Measurements from ENCODE around the gene TFCP2L1.

TFCP2L1 gene

GRCh38 chr2:121258051-121258450, 27.0 kb downstream of the TFCP2L1 start:
- H3K27ac Mint-ChIP-seq = no peak overlapping the region
- no peak overlapping the region for H3K4me3 Mint-ChIP-seq
- H3K36me3 Mint-ChIP-seq = no peaks in the 10 kb centered on the region
- H3K9me3 Mint-ChIP-seq = peaks cover 4% of the 10 kb centered on the region
- peaks cover 11% of the 10 kb centered on the region for H3K27me3 Mint-ChIP-seq
- H3K4me1 Mint-ChIP-seq = no peaks in the 10 kb centered on the region

- peaks cover 4% of the 10 kb centered on the region for H3K9me3 Mint-ChIP-seq
- H3K4me1 Mint-ChIP-seq = no peaks in the 10 kb centered on the region
- no peaks in the 10 kb centered on the region for H3K36me3 Mint-ChIP-seq
- no peak overlapping the region for H3K27ac Mint-ChIP-seq
- no peak overlapping the region for H3K4me3 Mint-ChIP-seq
- H3K27me3 Mint-ChIP-seq = peaks cover 11% of the 10 kb centered on the region
Measured at GRCh38 chr2:121257480-121257840, 27.5 kb downstream of the TFCP2L1 start.

GRCh38 chr2:121256720-121257479, 28.1 kb downstream of the TFCP2L1 start:
- no peak overlapping the region for H3K4me3 Mint-ChIP-seq

GRCh38 chr2:121255358-121255757, 29.6 kb downstream of the TFCP2L1 start:
- no peak overlapping the region for H3K4me3 Mint-ChIP-seq
- H3K4me1 Mint-ChIP-seq = no peaks in the 10 kb centered on the region
- no peaks in the 10 kb centered on the region for H3K36me3 Mint-ChIP-seq
- H3K27me3 Mint-ChIP-seq = peaks cover 11% of the 10 kb centered on the region
- no peak overlapping the region for H3K27ac Mint-ChIP-seq
- H3K9me3 Mint-ChIP-seq = peaks cover 4% of the 10 kb centered on the region

More at GRCh38 chr2:121256720-121257479, 28.1 kb downstream of the TFCP2L1 start:
- no peaks in the 10 kb centered on the region for H3K36me3 Mint-ChIP-seq
- H3K4me1 Mint-ChIP-seq = no peaks in the 10 kb centered on the region
- H3K27ac Mint-ChIP-seq = no peak overlapping the region
- peaks cover 11% of the 10 kb centered on the region for H3K27me3 Mint-ChIP-seq
- H3K9me3 Mint-ChIP-seq = peaks cover 4% of the 10 kb centered on the region

- Mint-ChIP-seq H3K4me1 (no peaks in the 10 kb centered on the region), H3K27me3 (peaks cover 11% of the 10 kb centered on the region)
Measured at GRCh38 chr2:121254748-121255147, 30.3 kb downstream of the TFCP2L1 start.

GRCh38 chr2:121253674-121254240, 31.2 kb downstream of the TFCP2L1 start:
- H3K4me1 Mint-ChIP-seq = no peaks in the 10 kb centered on the region
- peaks cover 4% of the 10 kb centered on the region for H3K9me3 Mint-ChIP-seq
- H3K27me3 Mint-ChIP-seq = peaks cover 11% of the 10 kb centered on the region
- no peak overlapping the region for H3K4me3 Mint-ChIP-seq
- H3K27ac Mint-ChIP-seq = no peak overlapping the region
- no peaks in the 10 kb centered on the region for H3K36me3 Mint-ChIP-seq

More at GRCh38 chr2:121254748-121255147, 30.3 kb downstream of the TFCP2L1 start:
- peaks cover 4% of the 10 kb centered on the region for H3K9me3 Mint-ChIP-seq
- no peak overlapping the region for H3K4me3 Mint-ChIP-seq
- no peaks in the 10 kb centered on the region for H3K36me3 Mint-ChIP-seq
- no peak overlapping the region for H3K27ac Mint-ChIP-seq

GRCh38 chr2:121253021-121253673, 31.9 kb downstream of the TFCP2L1 start:
- Mint-ChIP-seq H3K27ac (no peak overlapping the region), H3K4me3 (no peak overlapping the region), H3K27me3 (peaks cover 11% of the 10 kb centered on the region), H3K4me1 (no peaks in the 10 kb centered on the region), H3K36me3 (no peaks in the 10 kb centered on the region), H3K9me3 (peaks cover 4% of the 10 kb centered on the region)

GRCh38 chr2:121251497-121251896, 33.5 kb downstream of the TFCP2L1 start:
- H3K4me1 Mint-ChIP-seq = no peaks in the 10 kb centered on the region
- H3K36me3 Mint-ChIP-seq = no peaks in the 10 kb centered on the region
- no peak overlapping the region for H3K27ac Mint-ChIP-seq
- peaks cover 4% of the 10 kb centered on the region for H3K9me3 Mint-ChIP-seq
- H3K4me3 Mint-ChIP-seq = no peak overlapping the region
- H3K27me3 Mint-ChIP-seq = peaks cover 5% of the 10 kb centered on the region

- no peaks in the 10 kb centered on the region for H3K27me3 Mint-ChIP-seq
- H3K27ac Mint-ChIP-seq = no peak overlapping the region
- H3K36me3 Mint-ChIP-seq = no peaks in the 10 kb centered on the region
- no peaks in the 10 kb centered on the region for H3K4me1 Mint-ChIP-seq
- H3K9me3 Mint-ChIP-seq = no peaks in the 10 kb centered on the region
- H3K4me3 Mint-ChIP-seq = no peak overlapping the region
Measured at GRCh38 chr2:121248766-121249343, 36.1 kb downstream of the TFCP2L1 start.

- Mint-ChIP-seq H3K27ac (no peak overlapping the region), H3K27me3 (no peaks in the 10 kb centered on the region), H3K4me1 (no peaks in the 10 kb centered on the region), H3K4me3 (no peak overlapping the region), H3K36me3 (no peaks in the 10 kb centered on the region), H3K9me3 (no peaks in the 10 kb centered on the region)
Measured at GRCh38 chr2:121247971-121248370, 37.0 kb downstream of the TFCP2L1 start.

GRCh38 chr2:121247534-121247933, 37.5 kb downstream of the TFCP2L1 start:
- Mint-ChIP-seq H3K27me3 (no peaks in the 10 kb centered on the region), H3K4me3 (no peak overlapping the region), H3K9me3 (no peaks in the 10 kb centered on the region), H3K4me1 (no peaks in the 10 kb centered on the region), H3K36me3 (no peaks in the 10 kb centered on the region), H3K27ac (no peak overlapping the region)

- no peak overlapping the region for H3K4me3 Mint-ChIP-seq
Measured at GRCh38 chr2:121246704-121247255, 38.2 kb downstream of the TFCP2L1 start.

GRCh38 chr2:121245913-121246312, 39.1 kb downstream of the TFCP2L1 start:
- Mint-ChIP-seq H3K27ac (no peak overlapping the region), H3K27me3 (no peaks in the 10 kb centered on the region), H3K36me3 (no peaks in the 10 kb centered on the region), H3K4me1 (no peaks in the 10 kb centered on the region), H3K9me3 (no peaks in the 10 kb centered on the region), H3K4me3 (no peak overlapping the region)

More at GRCh38 chr2:121246704-121247255, 38.2 kb downstream of the TFCP2L1 start:
- Mint-ChIP-seq H3K9me3 (no peaks in the 10 kb centered on the region), H3K27me3 (no peaks in the 10 kb centered on the region), H3K27ac (no peak overlapping the region), H3K4me1 (no peaks in the 10 kb centered on the region), H3K36me3 (no peaks in the 10 kb centered on the region)

GRCh38 chr2:121245120-121245820, 39.7 kb downstream of the TFCP2L1 start:
- no peak overlapping the region for H3K27ac Mint-ChIP-seq
- H3K27me3 Mint-ChIP-seq = no peaks in the 10 kb centered on the region
- H3K9me3 Mint-ChIP-seq = no peaks in the 10 kb centered on the region
- no peaks in the 10 kb centered on the region for H3K36me3 Mint-ChIP-seq
- H3K4me3 Mint-ChIP-seq = no peak overlapping the region
- H3K4me1 Mint-ChIP-seq = no peaks in the 10 kb centered on the region

- no peaks in the 10 kb centered on the region for H3K9me3 Mint-ChIP-seq
- no peak overlapping the region for H3K27ac Mint-ChIP-seq
- no peaks in the 10 kb centered on the region for H3K4me1 Mint-ChIP-seq
- no peaks in the 10 kb centered on the region for H3K36me3 Mint-ChIP-seq
- H3K27me3 Mint-ChIP-seq = no peaks in the 10 kb centered on the region
- no peak overlapping the region for H3K4me3 Mint-ChIP-seq
Measured at GRCh38 chr2:121244616-121245015, 40.4 kb downstream of the TFCP2L1 start.

All from activated naive CD4-positive, alpha-beta T cell treated with anti-CD3 and anti-CD28 coated beads, Interleukin-2, amount 50 U/mL, for 24 hours (primary cell).